Measurements from ENCODE around the gene MAP2K3.

- TF ChIP-seq CTCF (conservative IDR thresholded peaks at IDR 0.05 in 1 of 2, IDR thresholded peaks at IDR 0.05 in 1 of 2; ENCODE audit: low read depth in 1 of 2, low read length in 2 of 2) = no peak
- no peak for TF ChIP-seq EZH2 (IDR thresholded peaks at IDR 0.05; ENCODE audit: low read length, missing control alignments)
These were observed 28.8 kb downstream of the MAP2K3 start for GRCh38 chr17:21313320-21313719.
